Stimulated activated CD4-positive, alpha-beta T cell treated with anti-CD3 and anti-CD28 coated beads, Interleukin-15, amount 100 ng/mL, for 24 hours (primary cell): ENCODE data around the gene IBA57.

Experiments used
- DNase-seq: peaks from one replicate; pipeline ENCODE4 v3.0.0-alpha.2; 2020

Gene IBA57

DNA sequence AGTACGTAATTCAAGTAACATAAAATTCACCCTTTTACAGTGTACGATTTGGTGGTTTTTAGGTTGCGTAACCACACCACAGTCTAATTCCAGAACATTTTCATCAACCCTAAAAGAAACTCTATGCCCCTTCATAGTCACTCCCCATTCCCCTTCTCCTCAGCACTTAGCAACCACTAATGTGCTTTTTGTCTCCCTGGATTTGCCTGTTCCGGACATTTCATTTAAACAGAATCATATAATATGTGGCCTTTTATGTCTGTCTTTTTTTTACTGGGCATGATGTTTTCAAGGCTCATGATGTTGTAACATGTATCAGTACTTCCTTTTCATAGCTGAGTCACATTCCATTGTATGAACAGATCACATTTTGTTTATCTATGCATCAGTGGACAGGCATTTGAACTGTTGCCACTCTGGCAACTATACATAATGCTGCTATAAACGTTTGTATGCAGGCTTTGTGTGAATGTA is 63.0 kb downstream of the IBA57 start:
- DNase-seq, result no peak

DNA sequence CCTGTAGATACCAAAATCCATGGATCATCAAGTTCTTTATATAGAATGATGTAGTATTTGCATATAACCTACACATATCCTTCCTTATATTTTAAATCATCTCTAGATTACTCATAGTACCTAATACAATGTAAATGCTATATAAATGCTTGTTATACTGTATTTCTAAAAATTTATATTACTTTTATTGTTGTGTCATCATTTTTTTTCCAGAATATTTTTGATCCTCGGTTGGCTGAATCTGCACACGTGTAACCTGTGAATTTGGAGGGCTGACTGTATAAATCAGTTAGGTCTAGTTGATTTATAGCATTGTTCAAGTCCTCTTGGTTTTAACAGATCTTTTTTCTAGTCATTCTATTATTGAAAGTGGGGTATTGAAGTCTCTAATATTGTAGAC is 65.6 kb downstream of the IBA57 start:
- DNase-seq, result no peak
